IPS DF 4.7 (cell line): ENCODE data around the gene C2.
"Not testable (repeated sequence)": the region's sequence is repeated elsewhere in the genome, so short reads cannot be mapped to it uniquely, and the experiment has no call there.

Experiments used
- DNase-seq: peaks from one replicate; pipeline ENCODE4 v3.0.0-alpha.2; 2013; ENCODE audit warnings: low spot score; ENCODE audit errors: extremely low read depth

Gene C2

DNA sequence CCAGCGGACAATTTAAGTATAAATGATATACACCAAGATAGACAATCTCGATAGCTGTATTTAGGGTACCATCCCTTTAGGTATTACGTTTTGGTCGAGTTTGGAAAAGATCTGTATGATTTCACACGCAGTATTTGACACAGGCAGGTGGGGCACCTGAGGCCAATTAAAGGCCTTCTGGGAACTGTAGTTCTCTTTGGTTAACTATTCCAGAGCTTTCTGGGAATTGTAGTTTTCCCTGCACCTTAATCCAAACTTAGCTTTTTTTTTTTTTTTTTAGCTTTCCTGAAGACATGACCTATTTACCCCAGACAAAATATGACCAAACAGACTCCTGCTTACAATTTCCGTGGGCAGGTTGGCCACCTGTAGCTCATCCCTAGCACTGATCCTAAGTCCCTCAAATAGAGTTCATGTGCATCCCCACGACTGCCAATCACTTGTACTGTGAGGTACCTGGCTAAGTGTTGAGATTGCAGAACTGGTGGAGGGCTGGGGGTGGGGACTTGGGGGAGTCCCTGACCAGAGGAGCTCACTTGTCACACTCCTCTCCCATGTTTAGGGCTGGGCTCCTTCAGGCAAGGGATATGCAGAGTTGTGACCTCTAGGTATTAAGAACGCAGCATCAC lies 29.0 kb upstream of the C2 start:
- no peak for DNase-seq

DNA sequence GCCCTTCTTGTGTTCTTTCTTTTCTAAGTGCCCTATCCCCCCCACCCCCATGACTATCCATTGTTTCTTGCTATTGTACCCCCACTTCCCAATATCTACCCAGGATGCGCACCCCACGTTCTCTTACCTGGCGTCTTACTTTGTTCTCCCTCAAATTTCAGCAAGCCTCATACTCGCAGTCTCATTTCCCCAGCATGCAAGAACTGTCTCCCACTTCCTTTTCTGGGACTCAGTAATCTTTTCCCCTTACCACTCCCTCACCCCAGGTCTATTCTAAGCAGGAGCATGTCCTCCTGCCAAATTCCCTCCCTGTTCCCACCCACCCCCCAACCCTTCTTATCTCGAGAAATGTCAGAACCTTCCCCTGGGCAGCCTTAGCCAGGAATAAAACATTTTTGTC lies 28.3 kb upstream of the C2 start:
- no peak for DNase-seq

DNA sequence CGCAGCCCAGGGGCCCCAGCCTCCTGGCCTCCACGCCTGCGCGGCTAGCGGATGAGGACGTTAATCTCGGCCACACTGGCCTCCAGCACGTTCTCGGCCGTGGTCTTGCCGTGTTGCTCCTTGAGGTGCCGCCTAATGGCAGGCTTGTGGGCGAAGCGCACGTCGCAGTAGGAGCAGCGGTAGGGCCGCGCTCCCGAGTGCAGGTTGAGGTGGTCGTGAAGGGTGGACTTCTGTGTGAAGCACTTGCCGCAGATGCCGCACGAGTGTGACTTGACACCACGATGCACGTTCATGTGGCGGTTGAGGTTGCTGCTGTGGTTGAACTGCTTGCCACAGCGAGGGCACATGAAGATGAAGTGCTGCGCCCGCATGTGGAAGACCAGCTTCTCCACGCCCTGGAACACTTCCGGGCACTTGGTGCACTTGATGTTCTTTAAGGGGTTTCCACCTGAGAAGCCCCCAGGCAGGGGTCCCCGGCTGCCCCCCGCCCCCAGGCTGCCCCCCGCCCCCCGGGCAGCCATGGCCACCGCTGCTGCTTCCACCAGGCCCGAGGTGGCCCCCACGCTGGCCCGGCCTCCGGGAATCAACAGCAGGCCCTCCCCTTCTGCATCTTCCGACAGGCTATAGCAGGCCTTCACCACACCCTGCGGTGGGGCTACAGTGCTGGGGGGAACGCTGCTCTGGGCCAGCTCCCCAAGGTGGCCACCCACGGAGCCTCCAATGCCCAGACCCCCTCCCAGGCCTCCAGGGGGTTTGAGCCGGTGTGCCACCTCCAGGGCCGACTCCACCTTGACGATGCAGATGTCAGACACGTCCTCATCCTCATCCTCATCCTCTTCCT lies 27.4 kb upstream of the C2 start:
- DNase-seq, result no peak

DNA sequence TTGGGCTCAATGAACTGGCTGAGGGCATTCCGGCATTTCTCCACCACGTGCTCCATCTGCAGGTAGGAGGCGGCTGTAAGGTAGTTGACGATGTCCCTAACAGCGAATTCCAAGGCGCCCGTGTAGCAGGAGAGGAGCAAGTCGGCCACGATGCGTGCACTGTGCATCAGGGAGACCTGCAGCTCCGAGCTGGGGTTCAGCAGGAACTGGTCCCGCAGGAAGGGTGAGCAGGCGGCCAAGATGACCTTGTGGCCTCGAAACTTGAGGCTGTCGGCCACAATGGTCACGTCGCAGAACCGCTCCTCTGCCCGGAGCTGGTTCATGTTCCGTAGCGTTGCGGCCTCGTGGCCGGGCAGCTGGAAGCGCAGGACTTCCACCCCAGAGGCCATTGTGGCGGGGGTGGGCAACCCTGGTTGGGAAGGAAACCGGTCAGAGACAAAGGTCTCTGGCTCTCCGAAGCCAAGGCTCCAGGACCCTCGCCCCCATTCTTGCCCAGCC lies 26.6 kb upstream of the C2 start:
- DNase-seq, result no peak

DNA sequence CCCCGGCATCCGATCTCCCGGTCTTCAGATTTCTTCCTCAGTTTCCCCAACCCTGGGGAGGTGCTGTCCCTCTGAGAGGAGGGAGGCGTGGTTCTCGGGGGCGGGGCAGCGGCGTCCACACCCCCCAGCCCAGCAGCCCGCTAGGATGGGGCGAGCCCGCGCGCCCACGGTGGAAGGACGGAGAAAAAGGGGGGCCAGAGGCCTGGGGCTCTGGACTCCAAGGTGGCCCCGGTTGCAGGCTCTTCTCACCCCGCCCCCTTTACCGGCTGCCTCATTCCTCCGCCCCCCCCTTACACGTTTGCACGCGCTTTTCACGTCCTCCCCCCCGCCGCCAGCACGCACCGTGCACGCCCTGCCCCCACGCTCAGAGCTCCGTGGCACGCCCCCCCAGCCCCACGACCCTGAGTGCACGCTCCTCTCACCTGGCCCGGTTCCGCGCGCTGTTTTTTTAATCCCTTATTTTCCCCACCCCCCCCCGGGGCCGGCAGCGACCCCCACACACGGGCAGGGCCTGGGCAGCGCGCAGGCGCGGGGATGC lies 26.0 kb upstream of the C2 start:
- DNase-seq, result no peak

DNA sequence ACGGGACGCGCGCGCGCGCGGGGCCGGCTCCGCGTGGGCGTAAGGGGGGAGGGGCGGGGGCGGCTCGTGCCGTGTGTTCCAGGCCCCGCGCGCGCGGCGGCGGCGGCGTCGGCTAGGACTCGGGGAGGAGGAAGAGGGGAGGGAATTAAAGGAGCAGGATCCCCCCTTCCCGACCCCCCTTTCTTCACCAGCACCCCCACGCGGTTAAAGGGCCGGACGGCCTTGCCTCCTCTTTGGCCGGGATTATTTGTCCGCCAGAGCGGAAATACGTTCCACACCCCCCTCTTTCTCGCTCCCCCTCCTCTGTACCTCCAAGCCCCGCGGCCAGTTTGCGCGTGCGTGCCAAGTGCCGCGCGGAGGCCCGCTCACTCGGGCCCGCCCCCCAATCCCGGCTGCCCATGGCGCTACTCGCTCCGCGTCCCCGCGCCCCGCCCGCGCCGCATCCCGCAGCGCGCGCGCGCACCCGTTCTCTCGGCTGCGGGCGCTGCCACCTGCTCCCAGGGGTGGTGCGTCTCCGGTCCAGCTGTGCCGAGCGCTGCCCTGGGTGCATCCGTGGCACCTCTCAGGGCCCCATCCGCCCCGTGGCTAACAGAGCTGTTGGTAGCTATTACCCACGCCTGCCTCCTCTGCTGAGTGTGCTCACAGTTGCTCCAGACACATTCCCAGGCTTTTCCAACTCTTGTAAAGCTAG lies 25.4 kb upstream of the C2 start, which contains the start of gene ZBTB12:
Gene ZBTB12 (minus strand): TSS at position 134 of the 691 bp plus-strand sequence. CDS start 781 bp downstream, outside the sequence.
- no peak for DNase-seq

DNA sequence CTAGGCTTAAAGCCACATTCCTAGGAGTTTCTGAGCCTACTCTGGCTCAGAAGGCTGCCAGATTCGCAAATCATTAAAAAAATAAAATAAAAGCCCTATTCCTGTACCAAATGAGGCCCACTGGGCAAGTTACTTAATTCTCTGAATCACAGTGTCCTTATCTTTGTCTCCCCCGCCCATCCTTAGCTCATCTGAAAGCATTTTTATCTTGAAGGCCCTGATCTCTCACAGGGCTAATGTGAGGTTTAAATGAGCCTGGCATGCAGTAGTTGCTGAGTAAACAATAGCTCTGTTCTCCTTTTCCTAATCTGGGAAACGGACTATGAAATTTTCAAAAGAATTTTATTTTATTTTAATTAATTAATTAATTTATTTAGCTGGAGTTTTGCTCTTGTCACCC lies 23.6 kb upstream of the C2 start:
- no peak for DNase-seq

DNA sequence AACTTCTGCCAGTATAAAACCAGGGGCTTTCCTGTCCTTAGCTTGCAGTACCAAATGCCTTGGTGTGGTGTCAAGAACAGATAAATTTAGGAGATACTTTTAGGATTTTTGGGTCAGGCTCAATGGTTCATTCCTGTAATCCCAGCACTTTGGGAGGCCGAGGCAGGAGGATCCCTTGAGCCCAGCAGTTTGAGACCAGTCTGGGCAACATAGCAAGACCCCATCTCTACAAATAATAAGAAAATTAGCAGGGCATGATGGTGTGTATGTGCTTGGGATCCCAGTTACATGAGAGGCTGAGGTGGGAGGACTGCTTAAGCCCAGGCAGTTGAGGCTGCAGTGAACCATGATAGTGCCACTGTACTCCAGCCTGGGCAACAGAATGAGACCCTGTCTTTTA lies 22.5 kb upstream of the C2 start:
- DNase-seq, result no peak

DNA sequence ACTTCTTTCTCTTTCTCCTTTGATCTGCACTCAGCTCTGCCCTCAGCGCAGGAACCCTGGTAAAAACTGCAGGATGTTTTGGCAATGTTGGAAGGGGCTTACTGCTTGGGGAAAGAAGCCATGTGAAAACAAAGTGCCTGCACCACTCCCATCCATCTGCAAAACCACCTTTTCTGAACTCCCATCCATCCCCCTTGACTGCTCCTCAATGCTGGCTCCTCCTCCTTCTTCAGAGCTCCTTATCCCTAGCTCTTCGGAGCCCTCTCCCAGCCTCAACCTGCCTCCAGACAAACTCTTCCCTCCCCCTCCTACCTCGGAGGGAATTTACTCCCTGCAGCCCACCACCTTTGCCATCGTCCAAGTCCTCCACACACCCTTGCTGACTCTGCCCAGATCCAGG lies 21.4 kb upstream of the C2 start:
- no peak for DNase-seq

DNA sequence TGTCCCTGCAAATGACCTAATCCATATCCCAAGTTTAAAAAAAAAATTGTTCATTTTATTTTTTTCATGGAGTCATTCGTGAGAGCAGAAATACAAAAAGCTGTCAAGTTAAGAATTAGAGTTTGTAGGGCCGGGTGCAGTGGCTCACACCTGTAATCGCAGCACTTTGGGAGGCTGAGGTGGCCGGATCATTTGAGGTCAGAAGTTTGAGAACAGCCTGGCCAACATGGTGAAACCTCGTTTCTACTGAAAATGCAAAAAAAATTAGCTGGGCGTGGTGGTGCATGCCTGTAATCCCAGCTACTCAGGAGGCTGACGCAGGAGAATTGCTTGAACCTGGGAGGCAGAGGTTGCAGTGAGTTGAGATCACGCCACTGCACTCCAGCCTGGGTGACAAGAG lies 20.8 kb upstream of the C2 start:
- not testable (repeated sequence) for DNase-seq

DNA sequence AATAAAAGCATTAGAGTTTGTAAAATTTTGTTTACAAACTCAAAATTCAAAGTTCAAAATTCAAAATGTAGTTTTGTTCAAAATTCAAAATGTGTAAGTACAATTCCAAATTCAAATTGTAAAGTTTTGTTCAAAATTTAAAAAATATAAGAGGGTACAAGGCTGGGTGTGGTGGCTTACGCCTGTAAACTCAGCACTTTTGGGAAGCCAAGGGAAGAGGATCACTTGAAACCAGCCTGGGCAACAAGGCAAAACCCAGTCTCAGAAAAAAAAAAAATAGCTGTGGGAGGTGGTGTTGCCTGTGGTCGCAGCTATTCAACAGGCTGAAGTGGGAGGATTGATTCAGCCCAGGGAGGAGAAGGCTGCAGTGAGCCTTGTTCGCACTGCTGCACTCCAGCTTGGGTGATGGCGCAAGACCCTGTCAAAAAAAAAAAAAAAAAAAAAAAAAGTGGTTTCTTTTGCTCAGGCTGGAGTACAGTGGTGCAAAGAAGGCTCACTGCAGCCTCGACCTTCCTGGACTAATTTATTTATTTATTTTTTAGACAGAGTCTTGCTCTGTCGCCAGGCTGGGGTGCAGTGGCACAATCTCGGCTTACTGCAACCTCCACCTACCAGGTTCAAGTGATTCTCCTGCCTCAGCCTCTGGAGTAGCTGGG lies 20.2 kb upstream of the C2 start:
- no peak for DNase-seq

DNA sequence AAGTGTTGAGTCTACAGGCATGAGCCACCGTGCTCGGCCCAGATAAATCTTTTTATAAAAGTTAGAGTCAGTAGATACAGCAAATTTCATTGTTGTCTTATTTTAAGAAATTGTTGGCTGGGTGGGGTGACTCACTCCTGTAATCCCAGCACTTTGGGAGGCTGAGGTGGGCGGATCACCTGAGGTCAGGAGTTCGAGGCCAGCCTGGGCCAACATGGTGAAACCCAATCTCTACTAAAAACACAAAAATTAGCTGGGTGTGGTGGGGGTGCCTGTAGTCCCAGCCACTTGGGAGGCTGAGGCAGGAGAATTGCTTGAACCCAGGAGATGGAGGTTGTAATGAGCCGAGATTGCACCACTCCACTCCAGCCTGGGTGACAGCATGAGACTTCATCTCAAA lies 19.3 kb upstream of the C2 start:
- not testable (repeated sequence) for DNase-seq

DNA sequence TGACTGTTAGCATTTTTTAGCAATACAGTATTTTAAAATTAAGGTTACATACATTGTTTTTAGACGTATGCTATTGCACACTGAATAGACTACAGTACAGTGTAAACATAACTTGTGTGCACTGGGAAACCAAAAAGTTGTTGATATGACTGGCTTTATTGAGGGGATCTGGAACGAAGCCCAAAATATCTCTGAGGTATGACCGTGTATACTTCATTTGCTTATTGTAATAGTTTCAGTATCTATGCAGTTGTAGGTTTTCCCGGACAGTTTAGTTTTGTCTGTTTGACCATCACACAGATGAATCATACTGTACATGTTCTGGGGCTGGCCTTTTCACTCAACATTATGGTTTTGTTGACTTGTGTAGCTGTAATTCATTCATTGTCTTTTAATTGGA lies 18.7 kb upstream of the C2 start:
- DNase-seq, result no peak

DNA sequence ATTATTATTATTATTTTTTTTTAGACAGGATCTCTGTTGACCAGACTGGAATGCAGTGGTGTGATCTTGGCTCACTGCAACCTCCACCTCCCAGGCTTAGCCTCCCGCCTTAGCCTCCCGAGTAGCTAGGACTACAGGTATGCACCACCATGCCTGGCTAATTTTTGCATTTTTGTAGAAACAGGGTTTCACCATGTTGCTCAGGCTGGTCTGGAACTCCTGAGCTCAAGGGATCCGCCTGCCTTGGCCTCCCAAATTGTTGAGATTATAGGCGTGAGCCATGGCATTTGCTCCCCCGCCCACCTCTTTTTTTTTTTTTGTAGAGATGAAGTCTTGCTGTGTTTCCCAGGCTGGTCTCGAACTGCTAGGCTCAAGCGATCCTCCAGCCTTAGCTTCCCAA lies 18.2 kb upstream of the C2 start:
- not testable (repeated sequence) for DNase-seq

DNA sequence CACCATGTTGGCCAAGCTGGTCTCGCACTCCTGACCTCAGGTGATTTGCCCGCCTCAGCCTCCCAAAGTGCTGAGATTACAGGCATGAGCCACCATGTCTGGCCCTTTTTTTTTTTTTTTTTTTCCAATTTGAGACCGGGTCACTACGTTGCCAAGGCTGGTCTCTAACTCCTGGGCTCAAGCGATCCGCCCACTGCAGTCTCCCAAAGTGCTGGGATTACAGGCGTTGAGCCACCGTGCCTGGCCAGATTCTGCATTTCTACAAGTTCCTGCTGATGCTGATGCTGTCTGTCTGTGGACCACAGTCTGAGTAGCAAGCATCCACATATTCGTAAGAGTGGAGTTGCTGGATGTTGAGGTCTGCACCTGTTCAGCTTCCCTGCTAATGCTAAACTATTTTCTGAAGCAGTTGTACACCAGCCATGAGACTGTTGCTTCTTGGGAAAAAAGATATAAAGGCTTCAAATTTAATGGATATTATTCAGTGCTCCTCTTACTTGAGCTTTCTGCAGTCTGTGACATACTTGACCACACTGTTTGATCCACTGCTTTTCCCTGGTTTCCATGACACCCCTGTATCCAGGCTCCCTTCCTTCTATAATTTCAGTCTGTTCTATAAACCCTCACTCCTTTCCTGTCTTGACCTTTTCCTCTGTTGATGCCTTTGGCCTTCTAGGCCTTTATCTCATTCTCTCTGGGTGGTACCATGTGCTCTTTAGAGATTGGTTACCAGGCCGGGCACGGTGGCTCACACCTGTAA lies 15.5 kb upstream of the C2 start:
- no peak for DNase-seq

DNA sequence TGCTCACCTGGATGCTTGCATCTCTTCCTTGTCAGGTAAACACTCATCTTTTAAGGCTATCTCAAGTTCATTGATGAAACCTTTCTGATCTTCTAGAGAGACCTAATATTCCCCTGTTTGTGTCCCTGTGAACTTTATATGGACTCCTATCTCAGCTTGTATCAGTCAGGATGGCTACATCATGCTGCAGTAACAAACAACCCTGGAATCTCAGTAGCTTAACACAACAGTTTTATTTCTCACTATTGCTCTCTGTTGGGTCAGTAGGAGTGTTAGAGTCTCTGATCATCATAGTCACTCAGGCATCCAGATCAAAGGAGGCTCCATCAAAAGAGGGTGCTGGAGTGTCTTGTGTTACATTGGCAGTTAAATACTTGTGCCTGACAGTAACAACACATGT lies 12.2 kb upstream of the C2 start:
- no peak for DNase-seq

DNA sequence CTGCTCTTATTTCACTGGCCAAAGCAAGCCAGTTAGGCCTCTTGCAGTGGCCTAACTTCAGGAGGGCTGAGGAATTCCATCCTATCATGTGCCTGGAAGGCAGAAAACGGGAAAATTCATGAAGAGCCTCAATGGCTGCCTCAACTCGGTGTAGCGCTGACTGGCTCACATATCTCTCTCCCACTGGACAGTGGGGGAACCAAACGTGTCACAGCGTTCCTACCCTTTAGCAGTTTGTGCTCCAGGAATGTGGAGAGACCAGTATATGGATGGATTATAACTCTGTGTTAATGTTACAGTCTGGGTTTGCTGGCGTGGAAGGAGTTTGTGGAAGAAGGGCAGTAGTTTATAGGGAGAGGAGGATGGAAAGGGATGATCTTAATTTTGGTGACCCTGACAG lies 11.8 kb upstream of the C2 start:
- DNase-seq, result no peak

DNA sequence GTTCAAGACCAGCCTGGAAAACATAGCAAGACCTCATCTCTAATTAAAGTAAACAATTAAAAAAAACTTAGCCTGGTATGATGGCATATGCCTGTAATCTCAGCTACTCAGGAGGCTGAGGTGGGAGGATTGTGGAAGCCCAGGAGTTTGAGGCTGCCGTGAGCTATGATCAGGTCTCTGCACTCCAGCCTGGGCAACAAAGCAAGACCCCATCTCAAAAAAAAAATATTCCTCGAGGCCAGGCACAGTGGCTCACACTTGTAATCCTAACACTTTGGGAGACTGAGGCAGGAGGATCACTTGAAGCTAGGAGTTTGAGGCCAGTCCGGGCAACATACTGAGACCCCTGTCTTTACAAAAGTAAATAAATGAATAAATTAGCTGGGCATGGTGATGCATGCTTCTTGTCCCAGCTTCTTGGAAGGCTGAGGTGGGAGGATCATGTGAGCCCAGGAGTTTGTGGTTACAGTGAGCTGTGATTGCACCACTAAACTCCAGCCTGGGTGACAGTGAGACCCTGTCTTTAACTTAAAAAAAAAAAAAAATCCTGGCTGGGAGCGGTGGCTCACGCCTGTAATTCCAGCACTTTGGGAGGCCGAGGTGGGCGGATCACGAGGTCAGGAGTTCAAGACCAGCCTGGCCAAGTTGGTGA lies 9.3 kb upstream of the C2 start:
- DNase-seq, result no peak

DNA sequence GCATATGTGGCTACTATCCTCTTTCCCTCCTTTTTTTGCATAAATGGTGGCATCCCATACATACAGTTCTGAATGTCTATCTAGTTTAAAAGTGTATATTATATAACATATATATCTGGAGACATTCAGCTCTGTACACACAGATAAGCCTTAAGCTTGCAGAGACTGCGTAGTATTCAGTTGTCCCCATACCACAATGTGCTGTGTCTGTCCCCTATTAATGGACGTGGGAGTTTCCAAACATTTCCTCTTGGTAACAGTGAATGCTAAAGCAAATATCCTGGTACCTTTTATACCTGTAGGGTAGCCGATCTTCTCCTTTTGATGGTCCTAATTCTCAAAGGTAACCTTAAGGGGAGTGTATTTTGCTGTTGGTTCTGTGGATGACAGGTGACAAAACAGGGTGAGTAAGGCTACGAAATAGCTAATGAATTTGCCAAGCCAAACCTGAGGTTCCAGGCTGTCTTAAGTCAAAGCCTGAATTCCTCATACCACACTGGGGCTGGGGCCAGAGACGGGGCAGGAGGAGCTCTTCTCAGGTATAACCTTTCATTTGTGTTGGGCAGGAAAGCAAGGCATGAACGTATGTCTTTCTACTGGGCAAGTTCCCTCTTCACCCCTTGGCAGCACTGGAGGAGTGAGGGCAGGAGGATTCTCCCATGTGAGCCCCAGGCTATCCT lies 7.8 kb upstream of the C2 start:
- no peak for DNase-seq

DNA sequence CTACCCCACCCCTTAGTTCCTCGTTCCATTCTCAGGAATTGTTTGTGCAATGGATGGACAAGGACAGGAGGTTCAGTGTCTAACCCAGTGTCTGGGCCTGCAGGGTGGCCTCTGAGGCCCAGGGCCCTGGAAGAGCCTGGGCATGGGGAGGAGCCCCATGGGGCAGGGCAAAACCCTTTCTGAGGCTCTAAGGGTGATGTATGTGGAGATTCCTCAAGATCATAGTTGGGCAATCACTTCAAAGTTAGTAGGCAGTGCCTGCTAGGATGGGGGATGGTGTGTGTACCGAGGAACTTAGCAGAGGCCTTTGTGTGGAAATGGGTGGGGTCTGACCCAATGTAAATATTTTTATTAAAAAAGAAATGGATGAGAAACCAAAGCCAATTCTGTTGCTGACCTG lies 6.7 kb upstream of the C2 start:
- no peak for DNase-seq
